Large intestine (tissue), 3 donors: ENCODE results near the gene POLA2. TPM values are rescaled to one million over a fixed set of nuclear protein-coding genes. Genes with fewer than 3 reads are reported as not detected.

Experiments used
- DNase-seq, 2 donors: peaks; one replicate each; pipeline versions ENCODE4 v3.0.0 to v3.0.0-alpha.2; 2013
- H3K27ac ChIP-seq: one replicate; pipeline ENCODE4 v1.5.1; 2013; ENCODE audit warnings: low read length
- H3K27me3 ChIP-seq: 2 replicates; pipeline ENCODE4 v1.6.1; 2013; ENCODE audit warnings: low read length; ENCODE audit not compliant: control insufficient read depth, insufficient read depth
- H3K36me3 ChIP-seq: 2 replicates; pipeline ENCODE4 v1.6.1; 2013; ENCODE audit warnings: low read length; ENCODE audit not compliant: control insufficient read depth, insufficient read depth
- H3K4me1 ChIP-seq: one replicate; pipeline ENCODE4 v1.6.1; 2013; ENCODE audit warnings: low read length; ENCODE audit not compliant: control insufficient read depth, insufficient read depth
- H3K4me3 ChIP-seq: one replicate; pipeline ENCODE4 v1.5.1; 2013; ENCODE audit warnings: low read length
- H3K9me3 ChIP-seq: one replicate; pipeline ENCODE4 v1.6.1; 2013; ENCODE audit warnings: mild to moderate bottlenecking, low read depth, low read length, moderate library complexity; ENCODE audit not compliant: control insufficient read depth
- WGBS: methylation state at CpG from one replicate; pipeline ENCODE4 v1.1.5; 2013; ENCODE audit warnings: low lambda C conversion rate; ENCODE audit not compliant: insufficient coverage; 5-methylcytosine and 5-hydroxymethylcytosine counted together
- polyA plus RNA-seq: library from polyadenylated mRNA; unstranded; fragments of 120-200 nt; gene quantifications from one replicate; pipeline ENCODE4 v1.2.1, GENCODE V29; 2013

Gene POLA2
- polyA plus RNA-seq, 1 donor = 13.6 TPM

GRCh38 chr11:65305501-65306268 is 43.9 kb downstream of the POLA2 start:
- no CpG with 5 or more reads among the region's 17 CpGs for WGBS
- H3K4me1 ChIP-seq = peaks cover 75% of the 10 kb centered on the region
- H3K9me3 ChIP-seq = no peaks in the 10 kb centered on the region
- peak overlapping the region; percentile 86 for H3K27ac ChIP-seq
- H3K4me3 ChIP-seq = no peak overlapping the region
- no peaks in the 10 kb centered on the region for H3K27me3 ChIP-seq
- peak; percentile 72 to 92 for DNase-seq
- H3K36me3 ChIP-seq = no peaks in the 10 kb centered on the region

- Histone ChIP-seq H3K27ac (peak overlapping the region; percentile 13), H3K9me3 (no peaks in the 10 kb centered on the region), H3K4me1 (peaks cover 60% of the 10 kb centered on the region), H3K27me3 (no peaks in the 10 kb centered on the region), H3K4me3 (no peak overlapping the region), H3K36me3 (no peaks in the 10 kb centered on the region)
- no CpG with 5 or more reads among the region's 6 CpGs for WGBS
- no peak for DNase-seq
Measured at GRCh38 chr11:65307298-65308229, 45.8 kb downstream of the POLA2 start.

GRCh38 chr11:65308281-65308891 is 46.6 kb downstream of the POLA2 start:
- no peak overlapping the region for H3K4me3 ChIP-seq
- peak overlapping the region; percentile 14 for H3K27ac ChIP-seq
- no peaks in the 10 kb centered on the region for H3K36me3 ChIP-seq
- no peaks in the 10 kb centered on the region for H3K27me3 ChIP-seq
- H3K9me3 ChIP-seq = no peaks in the 10 kb centered on the region
- DNase-seq = peak; percentile 38 to 71
- no CpG with 5 or more reads among the region's 7 CpGs for WGBS
- H3K4me1 ChIP-seq = peaks cover 58% of the 10 kb centered on the region

- Histone ChIP-seq H3K27me3 (no peaks in the 10 kb centered on the region), H3K9me3 (no peaks in the 10 kb centered on the region), H3K4me1 (peaks cover 63% of the 10 kb centered on the region), H3K27ac (peak overlapping the region; percentile 14), H3K4me3 (no peak overlapping the region), H3K36me3 (no peaks in the 10 kb centered on the region)
- no peak for DNase-seq
- no CpG with 5 or more reads among the region's 5 CpGs for WGBS
Measured at GRCh38 chr11:65309006-65309405, 47.2 kb downstream of the POLA2 start.

- Histone ChIP-seq H3K4me3 (no peak overlapping the region), H3K27ac (no peak overlapping the region), H3K9me3 (no peaks in the 10 kb centered on the region), H3K27me3 (no peaks in the 10 kb centered on the region), H3K36me3 (no peaks in the 10 kb centered on the region), H3K4me1 (peaks cover 54% of the 10 kb centered on the region)
- no CpG with 5 or more reads among the region's 10 CpGs for WGBS
- DNase-seq = no peak
Measured at GRCh38 chr11:65310215-65310614, 48.5 kb downstream of the POLA2 start.

- Histone ChIP-seq H3K27me3 (no peaks in the 10 kb centered on the region), H3K27ac (no peak overlapping the region), H3K9me3 (no peaks in the 10 kb centered on the region), H3K4me1 (peaks cover 48% of the 10 kb centered on the region), H3K36me3 (no peaks in the 10 kb centered on the region), H3K4me3 (no peak overlapping the region)
- WGBS = no CpG with 5 or more reads among the region's 6 CpGs
- DNase-seq = no peak
Measured at GRCh38 chr11:65310736-65311135, 49.0 kb downstream of the POLA2 start.

GRCh38 chr11:65311170-65311678 is 49.5 kb downstream of the POLA2 start:
- no CpG with 5 or more reads among the region's 5 CpGs for WGBS
- Histone ChIP-seq H3K4me1 (peaks cover 46% of the 10 kb centered on the region), H3K36me3 (no peaks in the 10 kb centered on the region), H3K27me3 (no peaks in the 10 kb centered on the region), H3K27ac (no peak overlapping the region), H3K4me3 (no peak overlapping the region), H3K9me3 (no peaks in the 10 kb centered on the region)
- DNase-seq = no peak

GRCh38 chr11:65314501-65315203 is 52.9 kb downstream of the POLA2 start, which contains the start of gene CDC42EP2:
CDC42EP2 (plus strand) TSS chr11:65314866; CDS start chr11:65320899, 6,033 bp downstream.
- no peaks in the 10 kb centered on the region for H3K36me3 ChIP-seq
- H3K9me3 ChIP-seq = no peaks in the 10 kb centered on the region
- no peaks in the 10 kb centered on the region for H3K27me3 ChIP-seq
- H3K27ac ChIP-seq = peak within 1 kb of the TSS; percentile 98
- H3K4me3 ChIP-seq = peak within 1 kb of the TSS; percentile 99
- peak; percentile 77 to 92 for DNase-seq
- peaks cover 28% of the 10 kb centered on the region for H3K4me1 ChIP-seq
- WGBS = no CpG with 5 or more reads among the region's 74 CpGs

GRCh38 chr11:65315204-65315865 is 53.6 kb downstream of the POLA2 start:
- peak; percentile 79 to 81 for DNase-seq
- Histone ChIP-seq H3K27me3 (no peaks in the 10 kb centered on the region), H3K36me3 (no peaks in the 10 kb centered on the region), H3K9me3 (no peaks in the 10 kb centered on the region), H3K4me1 (peaks cover 27% of the 10 kb centered on the region), H3K27ac (peak overlapping the region; percentile 98), H3K4me3 (peak overlapping the region; percentile 99)
- no CpG with 5 or more reads among the region's 59 CpGs for WGBS
